Fibroblast of the conjunctiva (primary cell): ENCODE data around the gene TNFRSF8.

ENCODE experiments used
- DNase-seq: peaks from one replicate; pipeline ENCODE4 v3.0.0-alpha.2; 2010; ENCODE audit warnings: low read depth

TNFRSF8 gene

DNA sequence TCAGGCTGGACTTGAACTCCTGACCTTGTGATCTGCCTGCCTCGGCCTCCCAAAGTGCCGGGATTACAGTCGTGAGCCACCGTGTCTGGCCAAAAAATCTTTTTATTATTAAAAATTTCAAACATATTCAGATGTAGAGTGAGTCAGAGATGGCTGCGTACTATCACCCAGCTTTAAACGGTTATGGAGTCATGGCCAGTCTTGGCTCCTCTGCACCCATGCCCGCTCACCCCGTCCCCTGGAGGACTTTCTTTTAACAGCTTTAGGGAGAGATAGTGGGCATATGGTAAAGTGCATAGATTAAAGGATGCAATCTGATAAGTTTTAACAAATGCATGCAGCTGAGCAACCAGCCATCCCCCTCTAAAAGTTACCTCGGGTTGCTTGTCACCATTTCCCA is 51.8 kb downstream of the TNFRSF8 start:
- DNase-seq: no peak

DNA sequence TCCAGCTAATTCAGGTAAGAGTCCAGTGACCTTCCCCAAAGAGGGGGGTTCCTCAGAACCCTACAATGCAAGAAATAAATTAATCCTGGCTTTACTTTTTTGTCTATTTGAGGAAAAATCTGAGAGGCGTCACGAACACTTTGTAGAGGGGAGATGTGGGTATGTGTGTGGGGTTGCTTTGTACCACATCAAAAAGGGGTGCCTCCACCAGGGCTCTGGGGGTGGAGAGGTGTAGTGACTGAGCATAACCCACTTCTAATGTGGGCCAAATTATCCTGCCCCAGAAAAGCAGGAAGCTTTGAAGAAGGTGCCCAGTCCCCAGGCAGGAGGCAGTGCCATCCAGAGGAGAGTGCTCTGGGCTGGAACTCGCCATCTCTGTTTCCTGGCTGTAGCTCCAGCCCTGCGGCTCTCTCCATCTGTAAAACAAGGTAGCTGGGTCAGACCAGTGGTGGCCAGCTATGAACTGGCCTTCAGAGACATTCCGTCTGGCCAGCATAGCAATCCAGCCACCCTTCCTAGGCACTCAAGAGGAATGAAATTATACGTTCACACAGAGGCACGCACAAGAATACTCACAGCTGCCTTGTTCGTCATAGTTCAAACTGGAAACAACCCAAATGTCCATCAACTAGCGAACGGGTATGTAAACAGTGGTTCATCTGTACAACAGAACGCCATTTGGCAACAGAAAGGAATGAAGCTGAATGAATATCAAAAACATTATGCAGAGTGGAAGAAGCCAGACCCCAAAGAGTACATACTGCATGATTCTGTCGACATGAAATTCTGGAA is 58.3 kb downstream of the TNFRSF8 start:
- DNase-seq: peak; percentile 56

DNA sequence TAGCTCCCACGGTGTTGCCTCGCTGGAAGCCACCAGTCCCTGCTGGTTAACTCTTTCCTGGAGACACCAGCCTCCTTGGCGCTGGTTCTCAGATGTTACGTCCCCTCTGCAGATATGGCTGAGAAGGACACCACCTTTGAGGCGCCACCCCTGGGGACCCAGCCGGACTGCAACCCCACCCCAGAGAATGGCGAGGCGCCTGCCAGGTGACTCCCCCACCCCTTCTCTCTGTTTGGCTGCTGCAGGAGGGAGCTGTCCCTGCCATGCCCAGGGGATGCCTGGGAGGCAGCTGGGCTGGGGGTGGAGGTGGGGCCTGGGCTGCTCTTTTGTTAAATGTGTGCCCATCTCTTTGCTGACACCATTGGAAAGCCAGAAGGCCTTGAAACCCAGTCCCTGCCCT is 60.1 kb downstream of the TNFRSF8 start:
- DNase-seq: no peak

DNA sequence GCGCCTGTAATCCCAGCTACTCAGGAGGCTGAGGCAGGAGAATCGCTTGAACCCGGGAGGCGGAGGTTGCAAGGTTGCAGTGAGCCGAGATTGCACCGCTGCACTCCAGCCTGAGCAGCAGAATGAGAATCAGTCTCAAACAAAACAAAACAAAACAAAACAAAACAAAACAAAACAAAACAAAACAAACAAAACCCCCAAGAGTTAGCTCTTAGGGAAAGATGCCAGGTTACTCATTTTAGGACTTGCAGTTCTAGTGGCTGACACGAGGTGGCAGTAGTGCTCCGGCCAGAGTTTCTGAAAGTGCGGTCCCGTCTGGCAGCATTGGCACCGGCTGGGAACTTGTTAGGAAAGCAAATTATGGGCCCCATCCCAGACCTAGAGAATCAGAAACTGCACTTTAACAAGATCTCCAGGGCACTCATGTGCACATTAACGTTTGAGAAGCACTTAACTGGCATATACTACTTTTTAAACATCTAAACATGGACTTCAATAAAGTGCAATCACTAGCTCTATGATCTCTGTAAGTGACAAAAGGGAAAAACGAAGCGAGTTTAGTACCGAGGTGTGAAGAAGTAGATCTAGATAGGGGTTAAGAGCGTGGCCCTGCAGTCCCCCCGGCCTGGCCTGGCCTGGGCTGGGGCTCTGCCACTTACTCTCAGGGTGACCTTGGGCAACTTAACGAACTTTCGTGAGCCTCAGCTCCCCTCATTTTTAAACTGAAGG is 61.8 kb downstream of the TNFRSF8 start:
- DNase-seq: peak; percentile 69

DNA sequence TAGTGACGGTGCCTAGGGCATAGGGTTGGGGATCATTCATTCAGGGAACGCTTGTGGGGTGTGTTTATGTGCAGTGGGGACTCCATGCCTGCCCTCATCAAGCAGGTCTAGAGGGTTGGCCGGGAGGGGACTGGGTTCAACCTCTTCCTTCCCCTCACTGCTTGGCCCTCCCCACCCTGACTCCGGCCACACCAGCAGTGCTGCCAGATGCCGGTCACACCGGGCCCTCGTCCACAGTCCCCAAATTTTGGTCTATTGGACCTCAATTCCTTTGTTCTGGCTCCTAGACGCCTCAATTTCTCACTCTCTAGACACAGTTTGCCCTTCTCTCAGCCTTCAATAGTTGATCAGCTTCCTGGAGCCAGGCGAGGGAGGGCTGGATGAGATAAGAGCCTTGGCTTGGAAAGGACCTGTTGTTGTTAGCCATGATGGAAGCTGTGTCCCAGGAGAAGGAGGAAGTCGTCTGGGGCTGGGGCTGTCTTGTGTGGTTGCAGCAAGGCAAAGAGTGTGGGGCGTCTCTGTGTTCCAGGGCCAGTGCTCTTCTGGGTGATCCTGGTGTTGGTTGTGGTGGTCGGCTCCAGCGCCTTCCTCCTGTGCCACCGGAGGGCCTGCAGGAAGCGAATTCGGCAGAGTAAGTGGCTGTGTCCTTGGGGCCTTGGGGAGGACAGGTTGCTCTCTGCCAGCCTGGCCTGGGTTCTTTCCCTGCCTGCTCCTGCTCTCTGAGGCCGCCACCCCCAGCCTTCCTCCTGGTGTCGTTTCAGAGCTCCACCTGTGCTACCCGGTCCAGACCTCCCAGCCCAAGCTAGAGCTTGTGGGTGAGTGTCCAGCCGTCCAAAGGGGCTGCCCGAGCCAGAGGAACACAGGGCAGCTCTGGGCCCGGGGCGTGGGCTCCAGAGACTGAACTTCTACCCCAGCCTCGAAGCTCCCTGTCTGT is 62.6 kb downstream of the TNFRSF8 start:
- no peak for DNase-seq

DNA sequence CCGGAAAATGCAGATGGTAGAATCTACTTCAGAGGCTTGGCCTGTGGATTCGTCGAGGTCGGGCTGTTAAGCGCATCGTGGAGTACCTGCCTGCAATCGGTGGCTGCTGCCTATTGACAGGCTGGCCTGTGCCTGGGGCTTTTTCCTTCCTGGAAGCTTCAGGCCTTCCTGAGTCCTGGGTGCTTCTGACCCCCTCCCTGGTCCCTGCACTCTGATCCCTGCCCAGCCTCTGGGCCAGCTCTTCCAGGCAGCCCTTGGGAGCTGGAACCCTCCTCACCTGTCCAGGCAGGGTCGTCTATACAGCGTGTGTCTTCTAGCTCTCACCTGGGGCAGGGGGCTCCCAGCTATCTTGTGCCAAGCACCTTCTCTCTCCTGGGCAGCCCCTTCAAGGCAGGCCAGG is 63.7 kb downstream of the TNFRSF8 start:
- no peak for DNase-seq

DNA sequence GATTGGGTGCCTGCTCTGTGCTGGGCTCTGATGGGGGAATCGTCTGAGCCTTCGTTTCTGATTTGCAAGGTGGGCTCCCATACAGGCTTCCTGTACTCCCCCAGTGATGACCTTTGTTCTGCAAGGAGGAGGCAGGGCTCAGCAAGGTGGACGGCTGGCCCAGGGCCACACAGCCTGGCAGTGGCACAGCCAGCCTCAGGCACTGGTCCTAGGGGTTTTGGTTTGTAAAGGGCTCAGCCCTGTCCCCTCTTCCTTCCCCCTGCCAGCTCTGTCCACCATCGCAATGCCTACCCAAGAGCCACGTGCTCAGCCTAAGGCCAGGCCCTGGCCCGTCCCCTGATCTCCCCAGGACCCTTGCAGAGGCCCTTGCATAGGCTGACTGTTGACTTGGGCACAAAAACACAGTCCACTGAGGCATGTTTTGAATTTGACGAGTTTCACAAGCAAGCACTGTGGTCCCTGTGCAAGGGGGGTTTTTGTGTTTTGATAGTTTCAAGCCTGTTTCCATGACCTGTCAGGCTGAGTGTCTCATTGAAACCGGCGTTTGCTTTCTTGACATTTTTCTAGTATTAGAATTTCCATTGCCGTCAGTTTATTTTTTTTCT is 64.2 kb downstream of the TNFRSF8 start:
- DNase-seq: no peak

DNA sequence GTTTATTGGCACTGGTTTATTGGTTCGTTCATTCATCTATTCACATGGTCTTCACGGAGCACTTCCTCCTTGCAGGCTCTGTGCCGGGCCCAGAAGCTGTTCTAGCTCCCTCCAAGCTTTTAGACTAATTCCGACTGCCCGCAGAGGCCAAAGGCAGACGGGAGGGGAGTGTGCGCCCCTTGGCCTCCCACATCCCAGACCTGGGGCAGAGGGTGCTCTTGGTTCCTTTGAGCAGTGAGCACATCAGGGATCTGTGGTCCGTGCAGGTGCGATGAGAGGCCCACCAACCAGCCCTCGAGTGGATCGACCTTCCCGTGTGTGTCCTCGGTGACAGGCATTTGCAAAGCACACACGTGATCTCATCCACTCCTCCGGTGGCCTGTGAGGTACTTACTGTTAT is 65.0 kb downstream of the TNFRSF8 start:
- DNase-seq: no peak

DNA sequence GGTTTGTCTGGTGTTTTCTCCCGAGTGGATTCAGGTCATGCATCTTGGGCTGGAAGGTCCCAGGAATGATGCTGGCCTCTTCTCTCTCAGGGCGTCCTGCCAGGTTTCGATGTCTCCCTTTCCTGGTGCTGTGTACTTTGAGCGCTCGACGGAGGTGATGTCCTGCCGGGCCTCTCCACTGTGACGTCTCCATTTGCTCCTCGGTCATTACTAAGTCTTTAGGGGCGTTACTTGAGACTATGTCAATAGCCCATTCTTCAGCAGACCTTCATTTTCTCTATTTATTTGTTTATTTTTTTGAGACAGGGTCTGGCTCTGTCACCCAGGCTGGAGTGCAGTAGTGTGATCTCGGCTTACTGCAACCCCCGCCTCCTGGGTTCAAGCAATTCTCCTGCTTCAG is 66.5 kb downstream of the TNFRSF8 start:
- DNase-seq: no peak

DNA sequence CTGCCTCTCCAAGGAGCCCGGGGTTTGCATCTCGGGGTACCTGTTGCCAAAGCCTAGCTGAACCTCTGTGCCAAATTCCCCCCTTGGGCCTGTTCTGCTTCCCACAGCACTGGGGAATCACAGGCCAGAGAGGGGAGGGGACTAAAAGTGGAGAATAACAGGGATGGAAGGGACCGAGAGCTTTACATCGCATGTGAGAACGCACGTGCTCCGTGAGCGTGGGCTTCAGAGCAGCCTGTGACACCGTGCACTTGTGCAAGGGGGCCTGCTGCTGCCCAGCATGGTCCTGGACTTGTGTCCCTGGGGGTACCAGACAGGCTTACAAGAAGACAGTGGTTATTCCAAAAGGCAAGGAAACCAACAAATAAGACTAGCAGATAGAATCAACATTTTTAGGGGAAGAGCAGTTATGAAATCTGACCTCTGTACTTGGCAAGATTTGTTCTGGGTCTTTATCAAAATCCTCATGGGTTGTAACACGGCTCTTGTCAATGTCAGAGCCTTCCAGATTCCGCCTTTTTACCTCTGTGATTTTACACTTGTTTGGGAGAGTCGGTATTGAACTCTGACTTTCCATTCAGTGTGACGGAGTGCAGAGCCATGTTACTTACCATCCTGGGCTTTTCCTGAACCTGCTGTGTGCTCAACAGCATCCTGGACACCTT is 67.5 kb downstream of the TNFRSF8 start:
- no peak for DNase-seq

DNA sequence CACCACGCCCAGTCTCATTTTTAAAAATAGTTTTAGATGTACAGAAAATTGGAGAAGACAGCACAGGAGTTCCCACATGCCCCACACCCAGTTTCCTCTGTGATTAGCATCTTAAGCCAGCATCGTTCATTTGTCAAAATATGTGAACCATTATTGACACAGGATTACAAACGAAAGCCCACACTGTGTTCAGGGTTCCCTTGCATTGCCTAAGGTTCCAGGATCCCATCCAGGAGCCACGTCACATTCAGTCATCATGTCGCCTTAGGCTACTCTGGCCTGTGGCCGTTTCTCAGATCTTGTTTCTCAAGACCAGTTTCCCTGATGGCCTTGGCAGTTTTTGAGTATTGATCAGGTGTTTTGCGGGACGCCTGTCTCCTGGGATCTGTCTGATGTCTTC is 69.0 kb downstream of the TNFRSF8 start:
- DNase-seq: peak; percentile 62

DNA sequence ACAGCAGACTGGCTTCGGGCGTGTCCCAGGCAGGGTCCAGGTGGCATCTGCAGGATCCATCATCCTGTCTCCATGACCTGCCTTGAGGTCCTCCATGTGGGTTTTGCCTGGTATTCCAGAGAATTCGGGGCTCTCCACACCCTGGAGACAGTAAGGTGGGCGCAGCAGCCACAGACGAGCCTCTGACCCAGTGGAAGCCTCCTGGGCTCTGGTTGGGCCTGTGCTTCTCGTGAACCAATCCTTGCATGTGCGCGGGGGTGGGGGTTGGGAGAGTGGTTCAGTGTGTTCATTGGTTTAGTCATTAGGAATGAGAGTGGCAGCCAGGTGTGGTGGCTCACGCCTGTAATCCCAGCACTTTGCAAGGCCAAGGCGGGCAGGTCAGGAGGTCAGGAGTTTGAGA is 71.6 kb downstream of the TNFRSF8 start:
- no peak for DNase-seq

DNA sequence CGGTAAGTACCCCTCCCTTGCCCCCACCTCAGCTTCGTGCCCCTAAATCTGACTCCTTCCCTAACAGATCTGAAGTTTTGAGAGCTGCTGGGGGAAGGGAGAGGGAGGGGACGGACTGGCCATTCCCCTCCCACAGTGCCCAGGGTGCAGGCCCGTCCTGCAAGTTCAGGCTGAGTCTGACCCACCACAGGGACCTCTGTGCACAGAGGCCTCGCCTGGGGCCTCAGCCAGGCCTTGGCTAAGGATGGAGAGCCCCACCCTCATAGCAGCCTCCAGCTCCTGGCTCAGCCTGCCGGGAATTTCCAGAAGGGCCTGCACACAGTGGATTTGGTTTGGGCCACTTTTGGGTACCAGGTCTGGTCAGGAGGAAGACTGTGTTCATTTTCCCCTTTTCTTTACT is 72.5 kb downstream of the TNFRSF8 start:
- peak; percentile 34 for DNase-seq

DNA sequence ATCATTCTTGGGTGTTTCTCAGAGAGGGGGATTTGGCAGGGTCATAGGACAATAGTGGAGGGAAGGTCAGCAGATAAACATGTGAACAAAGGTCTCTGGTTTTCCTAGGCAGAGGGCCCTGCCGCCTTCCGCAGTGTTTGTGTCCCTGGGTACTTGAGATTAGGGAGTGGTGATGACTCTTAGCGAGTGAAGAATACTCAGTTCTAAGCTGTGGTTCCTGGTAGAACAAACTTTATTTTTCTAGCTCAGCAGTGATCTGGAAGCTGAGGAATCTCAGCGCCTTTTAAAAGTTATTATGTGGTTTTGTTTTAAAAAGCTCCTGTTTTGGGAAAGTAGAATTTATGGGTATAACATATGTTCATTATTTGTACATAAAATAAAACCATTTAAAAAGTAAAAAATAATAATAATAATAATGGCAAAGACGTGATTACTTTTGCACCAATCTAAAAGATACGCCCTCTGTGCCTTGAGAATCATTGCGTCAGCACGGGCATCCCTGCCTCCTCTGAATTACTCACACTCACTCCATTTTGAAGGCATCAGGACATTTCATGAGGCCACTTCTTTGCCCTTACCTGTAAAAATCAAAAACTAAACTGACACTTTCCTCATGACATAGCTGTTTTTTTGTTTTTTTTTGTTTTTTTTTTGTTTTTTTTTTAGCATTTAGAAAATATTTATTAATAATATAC is 74.0 kb downstream of the TNFRSF8 start:
- no peak for DNase-seq

DNA sequence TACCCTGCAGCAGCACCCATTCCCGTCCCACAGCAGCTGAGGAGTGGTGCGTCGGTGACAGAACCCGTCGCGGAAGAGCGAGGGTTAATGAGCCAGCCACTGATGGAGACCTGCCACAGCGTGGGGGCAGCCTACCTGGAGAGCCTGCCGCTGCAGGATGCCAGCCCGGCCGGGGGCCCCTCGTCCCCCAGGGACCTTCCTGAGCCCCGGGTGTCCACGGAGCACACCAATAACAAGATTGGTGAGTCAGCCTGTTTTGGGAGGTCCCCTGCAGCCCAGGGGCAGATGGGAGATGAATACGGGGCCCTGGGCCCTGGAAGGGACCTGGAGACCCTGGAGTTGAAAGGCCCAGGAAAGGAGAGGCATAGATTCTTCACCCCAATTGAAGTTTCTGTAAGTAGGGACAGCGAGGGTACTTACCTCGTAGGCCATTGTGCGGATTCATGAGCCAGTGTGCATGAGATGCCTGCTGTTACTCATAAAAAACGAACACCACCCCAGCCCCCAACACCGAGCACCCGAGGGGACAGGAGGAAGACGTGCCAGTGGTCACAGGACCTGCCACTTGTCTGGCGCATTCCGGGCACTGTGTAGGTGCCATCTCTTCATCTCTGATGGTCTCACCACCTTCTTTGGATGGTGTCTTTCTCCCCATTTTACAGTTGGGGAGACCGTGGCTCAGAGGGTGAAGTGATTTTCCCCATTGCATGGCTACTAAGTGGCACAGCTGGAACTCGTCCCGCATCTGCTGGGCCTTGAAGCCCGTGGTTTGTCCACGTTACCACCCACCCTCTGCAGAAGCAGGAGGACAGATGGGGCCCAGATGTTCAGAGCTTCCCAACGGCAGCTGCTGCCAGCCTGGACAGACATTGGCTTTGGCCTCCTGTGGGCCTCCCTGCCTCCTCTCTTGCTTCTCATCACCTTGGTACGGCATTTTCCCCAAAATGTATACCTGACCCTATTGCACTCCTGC is 75.4 kb downstream of the TNFRSF8 start:
- DNase-seq: no peak

DNA sequence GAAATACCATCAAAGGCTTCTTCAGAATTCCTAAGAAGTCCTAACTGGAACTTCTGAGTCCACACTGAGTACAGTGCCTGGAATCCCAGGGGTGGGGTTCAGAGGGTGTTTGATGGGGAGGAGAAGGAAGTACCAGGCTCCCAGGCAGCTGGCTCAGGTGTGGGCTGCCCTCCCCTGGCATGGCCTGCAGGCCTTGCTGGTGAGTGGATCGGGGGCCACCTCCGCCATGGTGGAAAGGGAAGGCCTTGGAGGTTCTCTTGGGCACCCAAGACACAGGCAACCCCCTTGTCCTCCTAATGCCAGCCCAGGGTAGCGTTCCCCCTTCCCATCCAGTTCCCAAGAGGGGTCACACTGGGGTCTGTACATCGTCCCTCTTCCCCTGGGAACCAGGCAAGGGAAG is 76.9 kb downstream of the TNFRSF8 start:
- no peak for DNase-seq

DNA sequence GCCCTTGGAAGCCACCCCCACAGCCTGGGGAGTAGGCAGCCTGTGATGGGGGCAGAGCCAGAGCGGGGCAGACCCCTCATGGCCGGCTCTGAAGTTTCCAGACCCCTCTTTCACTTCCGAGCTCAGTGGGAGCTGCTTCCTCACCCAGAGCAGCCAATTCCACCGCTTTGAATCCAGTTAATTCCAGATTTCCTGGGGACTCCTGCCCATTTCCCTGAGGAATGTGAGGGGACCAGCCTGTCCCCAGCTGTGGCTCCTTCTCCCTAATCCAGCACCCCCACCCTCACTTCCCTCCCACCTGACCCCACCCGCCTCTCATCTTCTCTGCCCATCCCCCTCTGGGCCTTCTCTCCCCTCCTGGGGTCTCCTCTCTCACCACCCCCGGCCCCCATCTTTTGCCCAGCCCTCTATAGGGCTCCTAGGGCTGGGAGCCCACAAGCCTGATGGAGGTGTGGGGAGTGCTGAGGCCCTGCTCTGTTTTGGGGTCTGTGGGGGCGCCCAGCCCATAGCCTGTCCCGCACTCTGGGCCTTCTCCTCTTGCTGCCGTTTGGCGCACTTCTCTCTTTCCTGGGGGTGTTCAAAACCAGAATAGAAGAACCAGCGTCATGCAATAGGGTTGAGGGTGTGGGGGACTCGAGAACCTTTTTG is 77.5 kb downstream of the TNFRSF8 start:
- DNase-seq: no peak

DNA sequence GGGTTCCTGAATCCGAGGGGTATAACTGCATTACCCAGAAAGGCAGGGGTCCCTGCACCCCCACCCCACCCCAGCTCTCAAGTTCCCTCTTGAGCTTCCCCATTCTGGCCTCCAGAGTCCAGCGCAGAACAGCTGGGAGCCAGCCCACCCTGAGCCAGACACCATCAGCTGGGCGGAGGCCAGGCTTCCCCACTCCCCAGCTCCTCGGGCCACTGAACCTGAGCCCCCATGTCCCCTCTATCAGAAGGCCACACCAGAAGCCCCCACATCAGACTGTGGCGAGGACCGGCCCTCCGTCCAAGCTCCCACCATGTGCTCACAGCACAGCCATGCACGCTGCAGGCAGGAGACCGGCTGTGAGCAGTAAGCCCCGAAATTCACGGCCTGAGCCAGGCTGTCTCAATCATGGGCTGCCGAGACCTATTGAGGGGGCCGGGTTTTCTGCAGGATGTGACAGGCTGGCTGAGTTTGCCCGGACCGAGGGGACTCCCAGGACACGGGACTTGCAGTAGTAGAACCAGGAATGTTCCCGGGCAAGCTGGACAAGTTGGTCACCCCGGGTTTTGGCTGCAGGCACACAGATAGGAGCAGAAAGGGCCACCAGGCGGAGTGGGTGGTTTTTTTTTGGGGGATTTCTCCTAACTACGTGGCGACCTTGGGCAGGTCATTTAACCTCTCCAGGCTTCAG is 78.2 kb downstream of the TNFRSF8 start:
- DNase-seq: no peak
